ENCODE measurements around the gene HDAC10. TPM values are rescaled to one million over a fixed set of nuclear protein-coding genes. Genes with fewer than 3 reads are reported as not detected.

The HDAC10 gene
- total and polyA plus RNA-seq, 7 donors: 4.3 to 19.4 (median 13.5) TPM

GRCh38 chr22:50285568-50286229 is 34.6 kb upstream of the HDAC10 start:
- Histone ChIP-seq H3K4me1 (no peaks in the 10 kb centered on the region), H3K36me3 (ENCODE audit: insufficient read depth in 1 of 2, low read depth in 1 of 2) (peaks cover 0 to 75% of the 10 kb centered on the region in 2 donors), H3K9me3 (no peaks in the 10 kb centered on the region), H3K27me3 (ENCODE audit: insufficient read depth in 3 of 3, low read length in 2 of 3) (peaks cover 0 to 3% (median 0%) of the 10 kb centered on the region in 3 donors), H3K27ac (no peak overlapping the region), H3K4me3 (no peak overlapping the region)
- 89 to 96% (median 95%) methylated on average over 26 to 33 of the region's 34 CpGs for WGBS, 3 donors
- intact Hi-C loops (cut with DNase I): no loop called here
- TF ChIP-seq CTCF (IDR thresholded peaks at IDR 0.05): no peak
- ATAC-seq (no peak), DNase-seq (no peak)

- intact Hi-C loops (cut with DNase I): no loop called here
- no peak overlapping the region for H3K27ac ChIP-seq
- H3K9me3 ChIP-seq: no peaks in the 10 kb centered on the region
- ATAC-seq: no peak
- H3K36me3 ChIP-seq (ENCODE audit: insufficient read depth in 1 of 2, low read depth in 1 of 2): peaks cover 0 to 80% of the 10 kb centered on the region in 2 donors
- H3K27me3 ChIP-seq (ENCODE audit: insufficient read depth in 3 of 3, low read length in 2 of 3): peaks cover 0 to 3% (median 0%) of the 10 kb centered on the region in 3 donors
- no peaks in the 10 kb centered on the region for H3K4me1 ChIP-seq
- DNase-seq: no peak
- 89 to 93% (median 90%) methylated on average over 12 to 13 of the region's 13 CpGs for WGBS, 3 donors
- no peak for TF ChIP-seq CTCF (IDR thresholded peaks at IDR 0.05)
- no peak overlapping the region for H3K4me3 ChIP-seq
Observed at GRCh38 chr22:50284479-50284878, 33.4 kb upstream of the HDAC10 start.

- H3K4me1 ChIP-seq: no peaks in the 10 kb centered on the region
- no peak for DNase-seq
- ATAC-seq: no peak
- peaks cover 0 to 3% (median 0%) of the 10 kb centered on the region in 3 donors for H3K27me3 ChIP-seq (ENCODE audit: insufficient read depth in 3 of 3, low read length in 2 of 3)
- no peak overlapping the region for H3K4me3 ChIP-seq
- H3K36me3 ChIP-seq (ENCODE audit: insufficient read depth in 1 of 2, low read depth in 1 of 2): peaks cover 0 to 80% of the 10 kb centered on the region in 2 donors
- intact Hi-C loops (cut with DNase I): no loop called here
- WGBS, 3 donors: 95 to 97% (median 96%) methylated on average over 24 to 30 of the region's 30 CpGs
- H3K27ac ChIP-seq: no peak overlapping the region
- TF ChIP-seq CTCF (IDR thresholded peaks at IDR 0.05): no peak
- H3K9me3 ChIP-seq: no peaks in the 10 kb centered on the region
Observed at GRCh38 chr22:50283821-50284220, 32.8 kb upstream of the HDAC10 start.

- TF ChIP-seq CTCF (IDR thresholded peaks at IDR 0.05): no peak
- ATAC-seq (peak in 1 of 4 donors; percentile 30), DNase-seq (no peak)
- Histone ChIP-seq H3K27me3 (ENCODE audit: insufficient read depth in 3 of 3, low read length in 2 of 3) (peaks cover 0 to 3% (median 0%) of the 10 kb centered on the region in 3 donors), H3K4me3 (no peak overlapping the region), H3K27ac (no peak overlapping the region), H3K9me3 (no peaks in the 10 kb centered on the region), H3K4me1 (no peaks in the 10 kb centered on the region), H3K36me3 (ENCODE audit: insufficient read depth in 1 of 2, low read depth in 1 of 2) (peaks cover 0 to 83% of the 10 kb centered on the region in 2 donors)
- intact Hi-C loops (cut with DNase I): no loop called here
- WGBS, 3 donors: 75 to 78% (median 76%) methylated on average over 37 to 45 of the region's 45 CpGs
Observed at GRCh38 chr22:50282361-50283155, 31.5 kb upstream of the HDAC10 start.

Measured in psoas muscle (tissue), 8 donors.